CD8-positive, alpha-beta memory T cell (primary cell): ENCODE results near the gene LRRK1. TPM values are rescaled to one million over a fixed set of nuclear protein-coding genes. Genes with fewer than 3 reads are reported as not detected.

ENCODE experiments used
- CTCF ChIA-PET: fragments of 350-600 bp; sonication (Branson Sonifier 250); formaldehyde crosslinking; loops from one replicate; lab custom pipeline; 2021; ENCODE audit warnings: antibody characterized with exemption; lab: Charles Lee
- POLR2A ChIA-PET: fragments of 350-600 bp; sonication (Branson Sonifier 250); formaldehyde crosslinking; loops from one replicate; lab custom pipeline; 2021; ENCODE audit warnings: antibody characterized with exemption; lab: Charles Lee
- DNase-seq, 5 donors: peaks; one replicate each; pipeline versions ENCODE4 v3.0.0 to v3.0.0-alpha.2; 2020 to 2022; ENCODE audit warnings: mixed read lengths in 1 of 5
- H3K27ac ChIP-seq: one replicate; pipeline ENCODE4 v1.7.0; 2013; ENCODE audit warnings: low read depth, mild to moderate bottlenecking, low read length, moderate library complexity
- H3K27me3 ChIP-seq: 2 replicates; pipeline ENCODE4 v1.7.0; 2013; ENCODE audit warnings: low read length, mild to moderate bottlenecking; ENCODE audit not compliant: insufficient read depth, poor library complexity, severe bottlenecking
- H3K36me3 ChIP-seq: 2 replicates; pipeline ENCODE4 v1.7.0; 2013; ENCODE audit warnings: mild to moderate bottlenecking, low read length, moderate library complexity; ENCODE audit not compliant: insufficient read depth
- H3K4me1 ChIP-seq: 2 replicates; pipeline ENCODE4 v1.7.0; 2013; ENCODE audit warnings: mild to moderate bottlenecking, low read length, moderate library complexity; ENCODE audit not compliant: insufficient read depth
- H3K4me3 ChIP-seq: 2 replicates; pipeline ENCODE4 v1.7.0; 2013; ENCODE audit warnings: mild to moderate bottlenecking, low read length
- H3K9me3 ChIP-seq: 2 replicates; pipeline ENCODE4 v1.7.0; 2013; ENCODE audit warnings: mild to moderate bottlenecking, low read length
- H3K27ac Mint-ChIP-seq, 8 donors: one replicate each; pipeline ENCODE4 v1.8.0; 2020 to 2021; ENCODE audit warnings: mixed read lengths in 8 of 8, mild to moderate bottlenecking in 6 of 8, inconsistent platforms in 3 of 8, moderate library complexity in 3 of 8
- H3K27me3 Mint-ChIP-seq, 2 donors: one replicate each; pipeline ENCODE4 v1.8.0; 2020 to 2021; ENCODE audit warnings: mixed read lengths in 2 of 2, mild to moderate bottlenecking in 1 of 2, moderate library complexity in 1 of 2
- H3K36me3 Mint-ChIP-seq, 3 donors: one replicate each; pipeline ENCODE4 v1.8.0; 2020 to 2021; ENCODE audit warnings: mixed read lengths in 3 of 3, inconsistent platforms in 1 of 3, mild to moderate bottlenecking in 1 of 3
- H3K4me1 Mint-ChIP-seq, 3 donors: one replicate each; pipeline ENCODE4 v1.8.0; 2020 to 2021; ENCODE audit warnings: mixed read lengths in 3 of 3, inconsistent platforms in 1 of 3, mild to moderate bottlenecking in 1 of 3
- H3K4me3 Mint-ChIP-seq, 7 donors: one replicate each; pipeline ENCODE4 v1.8.0; 2020 to 2021; ENCODE audit warnings: mixed read lengths in 7 of 7, mild to moderate bottlenecking in 6 of 7, moderate library complexity in 4 of 7, inconsistent platforms in 2 of 7
- H3K9me3 Mint-ChIP-seq, 5 donors: one replicate each; pipeline ENCODE4 v1.8.0; 2020 to 2022; ENCODE audit warnings: mixed read lengths in 5 of 5, mild to moderate bottlenecking in 3 of 5, moderate library complexity in 2 of 5, inconsistent platforms in 1 of 5
- polyA plus RNA-seq: library from polyadenylated mRNA; unstranded; fragments of 300-500 nt; fragmentation: Illumina TruSeq; gene quantifications from one replicate; pipeline ENCODE4 v1.2.3, GENCODE V29; 2021
- total RNA-seq, 2 experiments: library from RNA; stranded (reverse); gene quantifications; one replicate each; pipeline ENCODE4 v1.2.3, GENCODE V29; 2021

LRRK1 gene
- total and polyA plus RNA-seq, 3 experiments from 2014 or later = 0.31 to 0.79 TPM; not detected in 1

GRCh38 chr15:101038327-101039003, 119.3 kb downstream of the LRRK1 start:
- peaks cover 6% of the 10 kb centered on the region for H3K9me3 ChIP-seq
- no peak for DNase-seq

GRCh38 chr15:101039461-101039860, 120.3 kb downstream of the LRRK1 start:
- peaks cover 0 to 13% (median 0%) of the 10 kb centered on the region in 3 donors for H3K36me3 Mint-ChIP-seq
- Histone ChIP-seq H3K27me3 (no peaks in the 10 kb centered on the region), H3K27ac (no peak overlapping the region), H3K4me3 (no peak overlapping the region), H3K36me3 (no peaks in the 10 kb centered on the region), H3K9me3 (peaks cover 6% of the 10 kb centered on the region), H3K4me1 (no peaks in the 10 kb centered on the region)
- peaks cover 22 to 57% of the 10 kb centered on the region in 2 donors for H3K27me3 Mint-ChIP-seq
- no peak for DNase-seq
- POLR2A ChIA-PET = no interaction called here
- no peak overlapping the region for H3K4me3 Mint-ChIP-seq
- H3K4me1 Mint-ChIP-seq = no peaks in the 10 kb centered on the region
- H3K27ac Mint-ChIP-seq = no peak overlapping the region
- CTCF ChIA-PET = no interaction called here
- H3K9me3 Mint-ChIP-seq = peaks cover 33 to 39% (median 34%) of the 10 kb centered on the region in 5 donors

More at GRCh38 chr15:101038327-101039003, 119.3 kb downstream of the LRRK1 start:
- H3K4me1 ChIP-seq = no peaks in the 10 kb centered on the region
- H3K36me3 Mint-ChIP-seq = peaks cover 0 to 13% (median 0%) of the 10 kb centered on the region in 3 donors
- peaks cover 34 to 41% (median 36%) of the 10 kb centered on the region in 5 donors for H3K9me3 Mint-ChIP-seq
- POLR2A ChIA-PET = no interaction called here
- H3K4me3 ChIP-seq = no peak overlapping the region
- no peaks in the 10 kb centered on the region for H3K4me1 Mint-ChIP-seq
- H3K27me3 Mint-ChIP-seq = peaks cover 20 to 58% of the 10 kb centered on the region in 2 donors
- no peak overlapping the region for H3K27ac Mint-ChIP-seq
- no peaks in the 10 kb centered on the region for H3K27me3 ChIP-seq
- H3K36me3 ChIP-seq = no peaks in the 10 kb centered on the region
- CTCF ChIA-PET = no interaction called here
- no peak overlapping the region for H3K27ac ChIP-seq
- no peak overlapping the region for H3K4me3 Mint-ChIP-seq

GRCh38 chr15:101042320-101042719, 123.2 kb downstream of the LRRK1 start:
- Histone ChIP-seq H3K4me1 (no peaks in the 10 kb centered on the region), H3K9me3 (no peaks in the 10 kb centered on the region), H3K4me3 (no peak overlapping the region), H3K36me3 (no peaks in the 10 kb centered on the region), H3K27me3 (no peaks in the 10 kb centered on the region), H3K27ac (no peak overlapping the region)
- peaks cover 0 to 7% (median 0%) of the 10 kb centered on the region in 3 donors for H3K36me3 Mint-ChIP-seq
- H3K4me1 Mint-ChIP-seq = no peaks in the 10 kb centered on the region
- POLR2A ChIA-PET = no interaction called here
- CTCF ChIA-PET = no interaction called here
- H3K27ac Mint-ChIP-seq = no peak overlapping the region
- H3K4me3 Mint-ChIP-seq = no peak overlapping the region
- peaks cover 10 to 22% (median 13%) of the 10 kb centered on the region in 5 donors for H3K9me3 Mint-ChIP-seq
- H3K27me3 Mint-ChIP-seq = peaks cover 16 to 43% of the 10 kb centered on the region in 2 donors
- no peak for DNase-seq

- Mint-ChIP-seq H3K4me1 (no peaks in the 10 kb centered on the region), H3K4me3 (no peak overlapping the region), H3K27me3 (peaks cover 14 to 43% of the 10 kb centered on the region in 2 donors), H3K36me3 (peaks cover 0 to 7% (median 0%) of the 10 kb centered on the region in 3 donors), H3K9me3 (peaks cover 10 to 22% (median 11%) of the 10 kb centered on the region in 5 donors), H3K27ac (no peak overlapping the region)
- ChIA-PET POLR2A (no interaction called here), CTCF (no interaction called here)
- Histone ChIP-seq H3K36me3 (no peaks in the 10 kb centered on the region), H3K27me3 (no peaks in the 10 kb centered on the region), H3K4me1 (no peaks in the 10 kb centered on the region), H3K4me3 (no peak overlapping the region), H3K27ac (no peak overlapping the region), H3K9me3 (no peaks in the 10 kb centered on the region)
- DNase-seq = no peak
Measured at GRCh38 chr15:101043011-101043410, 123.9 kb downstream of the LRRK1 start.

- Mint-ChIP-seq H3K4me1 (no peaks in the 10 kb centered on the region), H3K27me3 (peaks cover 7 to 39% of the 10 kb centered on the region in 2 donors), H3K9me3 (peaks cover 5 to 22% (median 10%) of the 10 kb centered on the region in 5 donors), H3K36me3 (peaks cover 0 to 4% (median 0%) of the 10 kb centered on the region in 3 donors), H3K27ac (no peak overlapping the region), H3K4me3 (no peak overlapping the region)
- no peak for DNase-seq
- Histone ChIP-seq H3K4me3 (no peak overlapping the region), H3K27ac (no peak overlapping the region), H3K9me3 (no peaks in the 10 kb centered on the region), H3K27me3 (no peaks in the 10 kb centered on the region), H3K4me1 (no peaks in the 10 kb centered on the region), H3K36me3 (no peaks in the 10 kb centered on the region)
- ChIA-PET POLR2A (no interaction called here), CTCF (no interaction called here)
Measured at GRCh38 chr15:101043911-101044624, 124.9 kb downstream of the LRRK1 start.

GRCh38 chr15:101044625-101045235, 125.6 kb downstream of the LRRK1 start:
- CTCF ChIA-PET = interaction anchor here (0.6 kb wide), 1 partner anchor 232 kb away, joined by 3 read pairs; no protein-coding TSS in a partner anchor
- POLR2A ChIA-PET = no interaction called here
- Histone ChIP-seq H3K9me3 (no peaks in the 10 kb centered on the region), H3K36me3 (no peaks in the 10 kb centered on the region), H3K27ac (no peak overlapping the region), H3K4me1 (no peaks in the 10 kb centered on the region), H3K4me3 (no peak overlapping the region), H3K27me3 (no peaks in the 10 kb centered on the region)
- H3K4me3 Mint-ChIP-seq = no peak overlapping the region
- no peak for DNase-seq
- H3K27me3 Mint-ChIP-seq = peaks cover 8 to 39% of the 10 kb centered on the region in 2 donors
- H3K9me3 Mint-ChIP-seq = peaks cover 5 to 22% (median 10%) of the 10 kb centered on the region in 5 donors
- H3K4me1 Mint-ChIP-seq = no peaks in the 10 kb centered on the region
- H3K27ac Mint-ChIP-seq = no peak overlapping the region
- peaks cover 0 to 4% (median 0%) of the 10 kb centered on the region in 3 donors for H3K36me3 Mint-ChIP-seq

- Histone ChIP-seq H3K9me3 (no peaks in the 10 kb centered on the region), H3K36me3 (no peaks in the 10 kb centered on the region), H3K27ac (no peak overlapping the region), H3K4me1 (no peaks in the 10 kb centered on the region), H3K4me3 (no peak overlapping the region), H3K27me3 (no peaks in the 10 kb centered on the region)
- Mint-ChIP-seq H3K4me1 (no peaks in the 10 kb centered on the region), H3K36me3 (peaks cover 0 to 4% (median 0%) of the 10 kb centered on the region in 3 donors), H3K27ac (no peak overlapping the region), H3K4me3 (no peak overlapping the region), H3K27me3 (peaks cover 8 to 38% of the 10 kb centered on the region in 2 donors), H3K9me3 (peaks cover 5 to 22% (median 10%) of the 10 kb centered on the region in 5 donors)
- CTCF ChIA-PET = interaction anchor here (0.6 kb wide), 1 partner anchor 231 kb away, joined by 3 read pairs; no protein-coding TSS in a partner anchor
- POLR2A ChIA-PET = no interaction called here
- no peak for DNase-seq
Measured at GRCh38 chr15:101045236-101045646, 126.1 kb downstream of the LRRK1 start.
